Stimulated activated naive CD4-positive, alpha-beta T cell (primary cell): ENCODE measurements around the gene SNX25.
"Not testable (repeated sequence)": the region's sequence is repeated elsewhere in the genome, so short reads cannot be mapped to it uniquely, and the experiment has no call there.

Experiments used
- DNase-seq, 6 experiments: peaks; one replicate each; lab custom pipeline; 2025; lab: John Stamatoyannopoulos, UW

The SNX25 gene

GRCh38 chr4:185304944-185305690 is 95.7 kb downstream of the SNX25 start:
- peak in 3 of 6 experiments; percentile 1 to 31 (median 4) for DNase-seq

DNA sequence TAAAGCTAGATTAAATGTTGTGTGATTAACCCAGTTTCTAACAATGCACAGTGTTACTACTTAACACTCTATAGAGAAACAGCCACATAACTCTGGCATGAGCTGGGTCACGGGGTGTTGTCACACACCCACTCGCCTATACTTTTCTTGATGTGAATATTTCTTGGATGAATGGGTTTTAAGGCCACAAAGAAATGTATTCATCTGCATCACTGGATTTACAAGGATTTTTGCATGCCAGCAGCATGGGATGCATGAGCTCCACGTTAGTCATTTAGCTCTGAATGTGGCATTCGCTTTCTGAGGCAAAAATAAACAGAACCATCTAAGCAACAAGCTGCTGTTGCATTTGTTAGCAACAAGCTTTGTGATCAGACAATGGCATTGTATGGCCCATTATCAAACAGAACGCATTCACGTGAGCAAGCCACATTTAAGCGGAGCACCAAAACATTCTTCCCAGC is 96.6 kb downstream of the SNX25 start:
- DNase-seq = no peak

- DNase-seq = no peak
Observed at GRCh38 chr4:185307136-185307950, 97.9 kb downstream of the SNX25 start.

DNA sequence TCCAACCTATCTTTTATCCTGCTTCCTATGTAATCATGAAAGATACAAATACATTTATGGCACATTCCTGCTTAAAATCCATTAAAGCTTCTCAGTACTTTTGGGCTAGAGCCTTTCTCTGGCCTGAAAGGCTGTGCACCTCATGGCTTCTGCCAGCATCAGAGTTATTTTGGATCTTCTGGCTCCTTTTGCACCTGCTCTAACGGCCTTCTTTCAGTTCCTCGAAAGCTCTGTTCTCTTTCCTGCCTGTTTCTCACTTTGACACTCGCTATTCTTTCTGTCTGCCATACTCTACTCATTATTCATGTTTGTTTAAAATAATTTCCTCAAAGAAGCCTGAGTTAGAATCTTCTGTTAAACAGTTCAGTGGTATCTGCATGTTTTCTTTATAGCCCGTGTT is 100.4 kb downstream of the SNX25 start:
- no peak for DNase-seq

DNA sequence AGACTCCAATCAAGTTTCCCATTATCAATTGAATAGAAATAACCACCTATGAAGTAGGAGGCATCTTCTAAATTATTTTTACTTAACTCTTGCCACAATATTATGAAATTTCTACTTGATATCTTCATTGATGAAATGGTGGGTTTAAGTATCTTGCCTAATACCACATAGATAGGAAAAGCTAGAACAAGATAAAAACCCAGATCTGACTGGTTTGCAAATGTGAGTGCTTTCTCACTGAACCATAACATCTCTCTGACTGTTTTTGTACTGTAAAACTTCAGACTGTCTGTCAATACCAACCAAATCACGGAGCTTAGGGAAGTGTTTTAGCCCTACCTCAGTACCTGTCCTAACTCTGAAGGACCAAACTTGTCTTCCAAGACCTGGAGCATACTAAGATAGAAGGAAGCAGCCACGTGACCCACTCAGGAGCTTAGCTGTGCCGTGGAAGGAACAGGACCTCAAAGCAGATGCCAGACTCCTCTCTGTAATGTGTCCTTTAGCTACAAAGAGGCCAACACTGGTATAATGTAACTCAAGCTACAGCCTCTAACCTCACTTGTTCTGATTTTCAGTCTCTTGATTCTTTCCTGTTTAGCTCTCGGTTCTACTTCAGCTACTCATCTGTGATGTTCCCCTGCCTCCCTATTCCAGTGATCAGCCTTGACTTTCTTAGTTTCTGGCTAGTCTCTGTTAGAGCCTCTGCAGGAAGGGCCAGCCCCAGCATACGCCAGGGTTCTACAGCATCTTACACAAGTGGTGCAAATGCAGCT is 101.9 kb downstream of the SNX25 start:
- DNase-seq = no peak

DNA sequence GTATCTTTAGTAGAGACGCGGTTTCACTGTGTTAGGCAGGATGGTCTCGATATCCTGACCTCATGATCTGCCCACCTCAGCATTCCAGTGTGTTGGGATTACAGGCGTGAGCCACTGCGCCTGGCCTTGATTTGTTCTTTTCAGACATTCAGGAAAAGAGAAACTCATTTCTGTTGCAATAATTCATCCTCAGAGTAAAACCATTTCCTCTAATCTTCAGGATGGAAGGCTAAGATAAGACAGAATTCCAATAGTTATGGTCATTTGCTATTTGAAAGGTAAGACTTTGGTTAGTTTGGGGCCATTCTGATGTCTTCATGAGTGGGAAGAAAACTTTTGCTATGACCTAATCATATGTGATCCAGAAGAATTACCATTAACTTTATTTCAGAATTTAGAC is 103.3 kb downstream of the SNX25 start:
- DNase-seq = no peak

GRCh38 chr4:185317462-185317861 is 108.1 kb downstream of the SNX25 start:
- DNase-seq = not testable (repeated sequence)

DNA sequence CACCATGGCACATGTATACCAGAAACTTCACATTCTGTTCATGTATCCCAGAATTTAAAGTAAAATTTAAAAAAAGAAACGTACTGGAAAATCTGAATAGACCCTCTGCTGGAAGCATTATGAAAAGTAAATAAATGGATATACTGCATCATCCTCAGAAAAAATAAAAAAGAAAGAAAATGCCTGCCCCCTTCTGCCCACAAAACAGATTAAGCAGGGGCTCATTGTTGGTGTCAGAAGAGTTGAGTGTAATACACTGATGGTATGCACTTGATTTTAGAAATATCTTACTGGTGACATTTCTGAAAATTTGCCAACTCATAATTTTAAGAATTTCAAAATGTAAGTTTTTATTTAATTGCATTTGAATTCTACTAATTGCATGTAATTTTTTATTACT is 108.5 kb downstream of the SNX25 start:
- no peak for DNase-seq

DNA sequence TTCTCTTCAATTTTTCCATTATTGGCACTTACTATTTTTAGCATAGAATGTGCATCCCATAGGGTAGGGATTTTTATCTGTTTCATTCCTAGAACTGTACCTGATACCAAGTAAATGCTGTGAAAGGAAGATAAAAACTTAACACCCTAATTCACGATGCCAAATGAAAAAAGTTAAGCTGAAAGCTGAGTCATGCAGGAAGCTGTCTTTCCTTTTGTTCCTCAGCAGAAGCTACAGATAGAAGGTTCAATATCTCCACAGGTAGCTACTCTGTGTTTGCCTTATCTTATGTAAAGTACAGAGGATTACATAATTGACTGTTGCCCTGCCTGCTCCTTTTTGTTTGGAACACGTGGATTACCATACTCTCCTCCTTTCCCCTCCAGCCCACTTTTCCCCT is 109.3 kb downstream of the SNX25 start:
- peak in 1 of 6 experiments; percentile 1 for DNase-seq

GRCh38 chr4:185322803-185323202 is 113.4 kb downstream of the SNX25 start:
- no peak for DNase-seq

DNA sequence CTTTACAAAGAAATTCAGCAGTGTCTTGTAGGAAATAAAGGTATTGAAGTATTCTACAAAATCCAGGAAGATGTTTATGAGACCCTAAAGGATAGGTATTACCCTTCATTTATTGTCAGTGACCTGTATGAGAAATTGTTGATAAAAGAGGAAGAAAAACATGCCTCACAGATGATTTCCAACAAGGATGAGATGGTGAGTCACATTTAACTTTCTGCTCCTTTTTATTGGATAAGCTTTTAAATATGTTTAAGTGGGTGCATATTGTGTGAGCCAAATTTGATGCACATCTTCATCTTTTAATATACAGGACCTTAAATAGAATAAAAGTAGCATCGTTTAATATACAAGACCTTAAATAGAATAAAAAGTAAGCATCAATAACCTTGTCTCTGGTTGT is 114.2 kb downstream of the SNX25 start:
- DNase-seq = no peak

- not testable (repeated sequence) for DNase-seq
Observed at GRCh38 chr4:185324361-185324760, 115.0 kb downstream of the SNX25 start.

- not testable (repeated sequence) for DNase-seq
Observed at GRCh38 chr4:185325721-185326120, 116.3 kb downstream of the SNX25 start.

- no peak for DNase-seq
Observed at GRCh38 chr4:185328586-185328985, 119.2 kb downstream of the SNX25 start.

GRCh38 chr4:185329879-185330510 is 120.6 kb downstream of the SNX25 start:
- not testable (repeated sequence) for DNase-seq

DNA sequence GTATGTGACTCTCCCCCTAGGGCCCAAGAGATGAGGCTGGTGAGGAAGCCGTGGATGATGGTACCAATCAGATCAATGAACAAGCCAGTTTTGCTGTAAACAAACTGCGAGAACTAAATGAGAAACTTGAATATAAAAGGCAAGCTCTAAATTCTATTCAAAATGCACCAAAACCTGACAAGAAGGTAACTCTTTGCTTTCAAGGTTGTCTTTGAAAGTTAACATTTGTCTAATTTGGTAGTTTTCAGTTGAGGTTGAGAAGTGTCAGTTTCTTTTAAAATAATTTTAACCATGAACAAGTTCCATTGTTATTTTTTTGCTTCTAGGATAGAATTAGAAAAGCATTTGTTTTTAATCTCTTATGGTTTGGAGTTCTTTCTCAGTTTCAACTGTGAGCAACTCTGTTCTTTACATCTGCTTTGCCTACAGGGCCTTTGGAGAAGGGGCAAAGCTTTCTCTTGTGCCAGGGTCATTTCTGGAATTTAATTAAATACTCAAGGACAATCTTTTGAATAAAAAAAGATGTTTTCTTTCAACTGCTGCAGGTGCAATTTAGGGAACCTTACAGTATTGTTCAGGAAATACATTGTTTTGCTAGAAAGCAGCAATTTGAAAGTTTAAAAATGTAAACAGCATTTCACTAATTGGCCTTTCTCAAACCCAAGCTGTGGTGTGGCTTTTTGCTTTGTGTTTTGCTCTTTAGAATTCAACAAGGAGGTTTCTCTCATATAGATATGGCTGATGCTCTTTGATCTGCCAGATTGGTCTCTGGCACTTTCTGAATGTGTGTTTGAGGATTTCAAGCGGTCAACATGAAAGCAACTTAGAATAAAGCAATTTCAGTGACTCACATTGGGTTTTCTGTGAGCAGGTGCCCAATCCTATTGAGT is 123.4 kb downstream of the SNX25 start:
- DNase-seq = no peak

- no peak for DNase-seq
Observed at GRCh38 chr4:185334326-185334725, 124.9 kb downstream of the SNX25 start.

- DNase-seq = no peak
Observed at GRCh38 chr4:185335579-185335978, 126.2 kb downstream of the SNX25 start.

- no peak for DNase-seq
Observed at GRCh38 chr4:185339941-185340340, 130.5 kb downstream of the SNX25 start.

DNA sequence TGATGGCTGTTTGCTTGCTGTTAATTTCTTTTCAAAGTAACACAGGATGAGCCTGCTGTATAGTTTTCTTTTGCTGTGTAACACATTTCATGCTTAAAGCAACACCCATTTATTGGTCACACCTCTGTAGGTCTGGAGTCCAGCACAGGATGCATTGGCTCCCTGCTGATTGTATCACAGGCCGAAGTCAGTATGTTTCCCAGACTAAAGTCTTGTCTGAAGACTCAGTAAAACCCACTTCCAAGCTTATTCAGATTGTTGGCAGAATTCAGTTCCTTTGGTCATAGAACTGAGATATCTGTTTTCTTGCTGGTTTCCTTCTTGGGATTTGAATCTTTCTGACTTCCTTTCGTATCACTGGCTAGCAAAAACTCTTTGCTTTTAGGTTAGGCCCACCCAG is 132.0 kb downstream of the SNX25 start:
- no peak for DNase-seq

DNA sequence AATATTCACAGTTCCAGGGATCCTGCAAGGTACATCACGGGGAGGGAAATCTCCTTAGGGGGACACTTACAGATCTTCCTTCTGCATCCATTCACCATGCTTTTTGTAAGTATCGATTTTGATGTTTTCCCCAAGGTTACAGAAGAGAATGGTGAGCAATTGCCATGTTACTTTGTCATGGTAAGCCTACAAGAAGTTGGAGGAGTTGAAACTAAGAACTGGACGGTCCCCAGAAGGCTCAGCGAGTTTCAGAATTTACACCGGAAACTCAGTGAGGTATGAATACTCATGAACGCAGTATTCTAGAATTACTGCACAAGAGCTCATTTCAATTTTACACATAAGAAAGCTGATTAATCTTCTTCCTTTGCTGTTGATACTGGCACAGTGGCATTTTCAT is 132.4 kb downstream of the SNX25 start:
- DNase-seq = no peak
